Smooth muscle cell (in vitro differentiated cells): ENCODE measurements around the gene SLC5A11. TPM values are rescaled to one million over a fixed set of nuclear protein-coding genes. Genes with fewer than 3 reads are reported as not detected.

Source experiments
- DNase-seq: peaks from one replicate; lab custom pipeline; 2025; ENCODE audit not compliant: unreplicated experiment; lab: John Stamatoyannopoulos, UW
- H2AFZ ChIP-seq: fragments of 200-600 bp; sonication (generic); 2 replicates; pipeline ENCODE4 v1.6.0; 2016; ENCODE audit warnings: antibody characterized with exemption, low read depth, mild to moderate bottlenecking
- H3F3A ChIP-seq: fragments of 200-600 bp; sonication (generic); 2 replicates; pipeline ENCODE4 v1.6.0; 2017; ENCODE audit warnings: antibody characterized with exemption, low read depth
- H3K27ac ChIP-seq: fragments of 200-600 bp; sonication (generic); 2 replicates; pipeline ENCODE4 v1.5.1; 2016; ENCODE audit warnings: low read depth, mild to moderate bottlenecking
- H3K27me3 ChIP-seq: fragments of 200-600 bp; sonication (generic); 2 replicates; pipeline ENCODE4 v1.6.1; 2016; ENCODE audit warnings: low read depth, mild to moderate bottlenecking
- H3K36me3 ChIP-seq: fragments of 200-600 bp; sonication (generic); 2 replicates; pipeline ENCODE4 v1.5.1; 2016; ENCODE audit warnings: low read depth
- H3K4me1 ChIP-seq: fragments of 200-600 bp; sonication (generic); 2 replicates; pipeline ENCODE4 v1.5.1; 2016; ENCODE audit warnings: low read depth
- H3K4me2 ChIP-seq: fragments of 200-600 bp; sonication (generic); 2 replicates; pipeline ENCODE4 v1.6.0; 2016; ENCODE audit warnings: mild to moderate bottlenecking
- H3K4me3 ChIP-seq: fragments of 200-600 bp; sonication (generic); 2 replicates; pipeline ENCODE4 v1.5.1; 2016; ENCODE audit warnings: mild to moderate bottlenecking
- H3K79me2 ChIP-seq: fragments of 200-600 bp; sonication (generic); 2 replicates; pipeline ENCODE4 v1.6.0; 2016; ENCODE audit warnings: low read depth, mild to moderate bottlenecking
- H3K9ac ChIP-seq: fragments of 200-600 bp; sonication (generic); 2 replicates; pipeline ENCODE4 v1.6.0; 2016; ENCODE audit warnings: low read depth
- H3K9me3 ChIP-seq: fragments of 200-600 bp; sonication (generic); replicated peaks from 2 replicates; pipeline ENCODE4 v1.5.1; 2016; ENCODE audit warnings: low read depth
- H4K20me1 ChIP-seq: fragments of 200-600 bp; sonication (generic); 2 replicates; pipeline ENCODE4 v1.6.0; 2016; ENCODE audit warnings: low read depth
- CTCF ChIP-seq: fragments of 200-600 bp; sonication (generic); IDR thresholded peaks from 2 replicates; pipeline ENCODE4 v1.5.1; 2017; ENCODE audit warnings: borderline replicate concordance, mild to moderate bottlenecking, antibody characterized with exemption; ENCODE audit not compliant: insufficient read depth, poor library complexity, severe bottlenecking
- WGBS: methylation state at CpG from one replicate; pipeline ENCODE4 v1.1.7; 2016; ENCODE audit warnings: low lambda C conversion rate; 5-methylcytosine and 5-hydroxymethylcytosine counted together
- polyA plus RNA-seq: library from polyadenylated mRNA; unstranded; fragments of >200 nt; fragmentation: Nextera tagmentation; extraction: Ambion mirVana; gene quantifications from 2 replicates; pipeline ENCODE4 v1.2.1, GENCODE V29; 2016
- total RNA-seq: library from RNA; depleted of rRNA; stranded (reverse); fragments of >200 nt; gene quantifications from 2 replicates; pipeline ENCODE4 v1.2.3, GENCODE V29; 2014

Gene SLC5A11
- total and polyA plus RNA-seq, 2 experiments from 2014 or later, result not detected

GRCh38 chr16:24906199-24906808 is 60.5 kb downstream of the SLC5A11 start:
- H3K27ac ChIP-seq, result no peak overlapping the region
- no peaks in the 10 kb centered on the region for H3K27me3 ChIP-seq
- no peaks in the 10 kb centered on the region for H4K20me1 ChIP-seq
- no peaks in the 10 kb centered on the region for H3F3A ChIP-seq
- no peak overlapping the region for H3K4me3 ChIP-seq
- H3K4me2 ChIP-seq, result no peak overlapping the region
- no peak overlapping the region for H2AFZ ChIP-seq
- peak; percentile 44 for TF ChIP-seq CTCF
- H3K9ac ChIP-seq, result no peak overlapping the region
- 70% methylated on average over 14 of the region's 14 CpGs for WGBS
- H3K4me1 ChIP-seq, result no peaks in the 10 kb centered on the region
- no peaks in the 10 kb centered on the region for H3K36me3 ChIP-seq
- H3K79me2 ChIP-seq, result no peaks in the 10 kb centered on the region
- no peak for DNase-seq
- H3K9me3 ChIP-seq, result no peaks in the 10 kb centered on the region

- WGBS, result 94% methylated on average over 10 of the region's 10 CpGs
Measured at GRCh38 chr16:24906901-24907300, 61.1 kb downstream of the SLC5A11 start.

GRCh38 chr16:24908716-24909115 is 63.0 kb downstream of the SLC5A11 start:
- H3K4me1 ChIP-seq, result no peaks in the 10 kb centered on the region

More at GRCh38 chr16:24906901-24907300, 61.1 kb downstream of the SLC5A11 start:
- no peak overlapping the region for H3K27ac ChIP-seq
- no peaks in the 10 kb centered on the region for H3K9me3 ChIP-seq
- H3K36me3 ChIP-seq, result no peaks in the 10 kb centered on the region
- no peaks in the 10 kb centered on the region for H4K20me1 ChIP-seq
- H3K4me1 ChIP-seq, result no peaks in the 10 kb centered on the region
- H3K4me3 ChIP-seq, result no peak overlapping the region
- no peak overlapping the region for H3K9ac ChIP-seq
- no peak for TF ChIP-seq CTCF
- no peaks in the 10 kb centered on the region for H3K79me2 ChIP-seq
- H3K4me2 ChIP-seq, result no peak overlapping the region
- no peaks in the 10 kb centered on the region for H3K27me3 ChIP-seq
- no peak for DNase-seq
- no peak overlapping the region for H2AFZ ChIP-seq
- H3F3A ChIP-seq, result no peaks in the 10 kb centered on the region

More at GRCh38 chr16:24908716-24909115, 63.0 kb downstream of the SLC5A11 start:
- Histone ChIP-seq H3K4me2 (no peak overlapping the region), H3K36me3 (no peaks in the 10 kb centered on the region), H3K9ac (no peak overlapping the region), H2AFZ (no peak overlapping the region), H3K9me3 (no peaks in the 10 kb centered on the region), H3K4me3 (no peak overlapping the region), H4K20me1 (no peaks in the 10 kb centered on the region), H3K27ac (no peak overlapping the region), H3K79me2 (no peaks in the 10 kb centered on the region), H3F3A (no peaks in the 10 kb centered on the region), H3K27me3 (no peaks in the 10 kb centered on the region)
- 91% methylated on average over 10 of the region's 10 CpGs for WGBS
- TF ChIP-seq CTCF, result no peak
- no peak for DNase-seq
